ENCODE results near the gene ZCCHC17.

GRCh38 chr1:31398246-31398645 lies 101.4 kb downstream of the ZCCHC17 start:
- no peak for TF ChIP-seq CTCF (IDR thresholded peaks at IDR 0.05; ENCODE audit: low read depth, low read length)
- TF ChIP-seq EZH2phosphoT487 (IDR thresholded peaks at IDR 0.05; ENCODE audit: low read depth): no peak
